ENCODE data around the gene MRPS33. TPM values are rescaled to one million over a fixed set of nuclear protein-coding genes. Genes with fewer than 3 reads are reported as not detected.

Gene MRPS33
- total RNA-seq, 1 experiment from 2014 or later = 57.1 TPM

GRCh38 chr7:140982508-140982907 is 32.2 kb downstream of the MRPS33 start:
- peak; percentile 82 for ATAC-seq
- Histone ChIP-seq H3K9ac (ENCODE audit: low read length) (no peak overlapping the region), H3F3A (ENCODE audit: low read length, unreplicated experiment) (no peaks in the 10 kb centered on the region), H3K4me1 (ENCODE audit: insufficient read depth, low read length) (peaks cover 13% of the 10 kb centered on the region), H3K9me2 (replicated peaks; ENCODE audit: low read length) (no peaks in the 10 kb centered on the region), H3K4me2 (ENCODE audit: low read length) (no peak overlapping the region; the same call in 1 of the 2 replicates), H3K27ac (ENCODE audit: low read length) (no peak overlapping the region), H3K36me3 (ENCODE audit: low read depth, low read length) (no peaks in the 10 kb centered on the region), H4K20me1 (ENCODE audit: low read length) (no peaks in the 10 kb centered on the region), H3K27me3 (ENCODE audit: low read length) (no peaks in the 10 kb centered on the region), H3K79me2 (ENCODE audit: low read length) (no peaks in the 10 kb centered on the region), H3K4me3 (ENCODE audit: low read length) (no peak overlapping the region), H2AFZ (ENCODE audit: low read length) (no peak overlapping the region), H3K9me3 (ENCODE audit: low read length) (no peaks in the 10 kb centered on the region)
- no peak for TF ChIP-seq EZH2phosphoT487 (IDR thresholded peaks at IDR 0.05; ENCODE audit: borderline replicate concordance, low read length)
- no peak for TF ChIP-seq EZH2 (IDR thresholded peaks at IDR 0.05; ENCODE audit: low read length, unreplicated experiment)
- TF ChIP-seq CTCF (conservative IDR thresholded peaks at IDR 0.05; ENCODE audit: low read depth, low read length) = no peak
- ChIA-PET CTCF (interaction anchor here (1.1 to 3.7 kb wide), 2 partner anchors 171 to 256 kb away, joined by 5 to 36 read pairs; no protein-coding TSS in a partner anchor), POLR2A (ENCODE audit: unreplicated experiment) (interaction anchor here (0.6 to 1.0 kb wide), 3 partner anchors 59 to 756 kb away, joined by 3 to 6 read pairs (median 4); no protein-coding TSS in a partner anchor)
- DNase-seq = peak; percentile 38
- intact Hi-C loops (cut with micrococcal nuclease) = loop anchor here (1.0 to 2.0 kb wide), 3 partner anchors 58 to 322 kb away; partner anchors contain the start of gene BRAF
- no TSS peak for BruUV-seq (replicated peaks)

- BruUV-seq (replicated peaks) = no TSS peak
- TF ChIP-seq EZH2phosphoT487 (IDR thresholded peaks at IDR 0.05; ENCODE audit: borderline replicate concordance, low read length) = no peak
- TF ChIP-seq EZH2 (IDR thresholded peaks at IDR 0.05; ENCODE audit: low read length, unreplicated experiment) = no peak
- no peak for TF ChIP-seq CTCF (conservative IDR thresholded peaks at IDR 0.05; ENCODE audit: low read depth, low read length)
- H3K36me3 ChIP-seq (ENCODE audit: low read depth, low read length) = no peaks in the 10 kb centered on the region
- no peaks in the 10 kb centered on the region for H3K9me2 ChIP-seq (replicated peaks; ENCODE audit: low read length)
- peak overlapping the region; percentile 34 for H3K4me2 ChIP-seq (ENCODE audit: low read length)
- ATAC-seq (no peak), DNase-seq (no peak)
- no peaks in the 10 kb centered on the region for H3K79me2 ChIP-seq (ENCODE audit: low read length)
- intact Hi-C loops (cut with micrococcal nuclease) = loop anchor here (1.0 to 2.0 kb wide), 3 partner anchors 57 to 321 kb away; partner anchors contain the start of gene BRAF
- no peaks in the 10 kb centered on the region for H4K20me1 ChIP-seq (ENCODE audit: low read length)
- H3K4me1 ChIP-seq (ENCODE audit: insufficient read depth, low read length) = peaks cover 17% of the 10 kb centered on the region
- no peak overlapping the region for H3K9ac ChIP-seq (ENCODE audit: low read length)
- POLR2A ChIA-PET (ENCODE audit: unreplicated experiment) = no interaction called here
- H3K4me3 ChIP-seq (ENCODE audit: low read length) = no peak overlapping the region
- H2AFZ ChIP-seq (ENCODE audit: low read length) = peak overlapping the region; percentile 56
- no peak overlapping the region for H3K27ac ChIP-seq (ENCODE audit: low read length)
- no peaks in the 10 kb centered on the region for H3K27me3 ChIP-seq (ENCODE audit: low read length)
- no peaks in the 10 kb centered on the region for H3K9me3 ChIP-seq (ENCODE audit: low read length)
- no peaks in the 10 kb centered on the region for H3F3A ChIP-seq (ENCODE audit: low read length, unreplicated experiment)
- CTCF ChIA-PET = interaction anchor here (1.1 to 3.7 kb wide), 2 partner anchors 171 to 256 kb away, joined by 5 to 36 read pairs; no protein-coding TSS in a partner anchor
Observed at GRCh38 chr7:140981951-140982350, 32.8 kb downstream of the MRPS33 start.

GRCh38 chr7:140977741-140978140 is 37.0 kb downstream of the MRPS33 start:
- intact Hi-C loops (cut with micrococcal nuclease) = no loop called here
- H3K4me2 ChIP-seq (ENCODE audit: low read length) = no peak overlapping the region
- peaks cover 21% of the 10 kb centered on the region for H3K4me1 ChIP-seq (ENCODE audit: insufficient read depth, low read length)
- no TSS peak for BruUV-seq (replicated peaks)
- CTCF ChIA-PET = no interaction called here
- ATAC-seq = no peak
- POLR2A ChIA-PET (ENCODE audit: unreplicated experiment) = no interaction called here
- no peaks in the 10 kb centered on the region for H3K27me3 ChIP-seq (ENCODE audit: low read length)
- H3K27ac ChIP-seq (ENCODE audit: low read length) = no peak overlapping the region
- H3F3A ChIP-seq (ENCODE audit: low read length, unreplicated experiment) = no peaks in the 10 kb centered on the region
- TF ChIP-seq EZH2 (IDR thresholded peaks at IDR 0.05; ENCODE audit: low read length, unreplicated experiment) (no peak), CTCF (conservative IDR thresholded peaks at IDR 0.05; ENCODE audit: low read depth, low read length) (no peak), EZH2phosphoT487 (IDR thresholded peaks at IDR 0.05; ENCODE audit: borderline replicate concordance, low read length) (no peak)
- H3K9ac ChIP-seq (ENCODE audit: low read length) = no peak overlapping the region
- H3K36me3 ChIP-seq (ENCODE audit: low read depth, low read length) = no peaks in the 10 kb centered on the region
- H3K9me2 ChIP-seq (replicated peaks; ENCODE audit: low read length) = no peaks in the 10 kb centered on the region
- no peak overlapping the region for H3K4me3 ChIP-seq (ENCODE audit: low read length)
- H4K20me1 ChIP-seq (ENCODE audit: low read length) = no peaks in the 10 kb centered on the region
- peak overlapping the region; percentile 7; the same call in 1 of the 2 replicates for H2AFZ ChIP-seq (ENCODE audit: low read length)
- H3K9me3 ChIP-seq (ENCODE audit: low read length) = no peaks in the 10 kb centered on the region
- H3K79me2 ChIP-seq (ENCODE audit: low read length) = no peaks in the 10 kb centered on the region
- peak; percentile 26 for DNase-seq

Data from PC-3 (cell line).